GM21515 (cell line): ENCODE data around the gene DLG2.
A peak's percentile ranks its signal among the peaks of the same experiment; 100 is the strongest.
"Not testable (repeated sequence)": the region's sequence is repeated elsewhere in the genome, so short reads cannot be mapped to it uniquely, and the experiment has no call there.

Experiments used
- ATAC-seq: cut with Tn5 transposase; IDR thresholded peaks from one replicate; pipeline ENCODE4 v1.9.1; 2021; ENCODE audit not compliant: unreplicated experiment

Gene DLG2

DNA sequence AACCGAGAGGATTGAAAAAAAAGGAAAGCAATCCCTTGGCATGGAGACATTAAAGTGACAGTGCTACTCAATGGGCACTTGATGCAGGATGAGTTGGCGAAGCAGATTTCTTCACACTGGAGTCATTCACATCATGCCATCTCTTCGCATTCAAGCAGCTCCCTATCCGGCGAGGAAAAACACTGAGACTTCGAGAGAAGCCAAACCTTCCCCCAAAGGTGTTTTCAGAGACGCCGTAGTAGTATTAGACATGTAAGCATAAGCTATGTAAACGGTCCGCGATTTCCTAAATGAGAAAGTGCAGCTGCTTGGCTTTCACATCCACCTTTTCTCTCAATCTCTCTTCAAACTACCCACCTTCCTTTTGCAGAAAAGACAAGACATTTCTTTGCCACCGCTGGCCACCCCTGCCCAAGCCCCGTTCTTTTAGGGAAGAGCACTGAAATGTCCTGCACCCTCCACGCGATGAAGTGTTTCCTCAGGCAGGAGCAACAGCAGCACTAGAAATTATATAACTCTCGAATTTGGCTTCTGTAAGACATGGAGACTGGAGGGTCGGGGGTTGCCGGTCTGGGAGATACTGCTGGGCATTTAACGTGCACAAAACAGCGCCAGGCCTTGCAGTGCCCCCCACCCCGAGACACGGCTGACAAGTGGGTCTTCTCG is at the start of gene DLG2:
DLG2 (minus strand) TSS at position 13 of the 666 bp plus-strand sequence.
- peak; percentile 3 for ATAC-seq

DNA sequence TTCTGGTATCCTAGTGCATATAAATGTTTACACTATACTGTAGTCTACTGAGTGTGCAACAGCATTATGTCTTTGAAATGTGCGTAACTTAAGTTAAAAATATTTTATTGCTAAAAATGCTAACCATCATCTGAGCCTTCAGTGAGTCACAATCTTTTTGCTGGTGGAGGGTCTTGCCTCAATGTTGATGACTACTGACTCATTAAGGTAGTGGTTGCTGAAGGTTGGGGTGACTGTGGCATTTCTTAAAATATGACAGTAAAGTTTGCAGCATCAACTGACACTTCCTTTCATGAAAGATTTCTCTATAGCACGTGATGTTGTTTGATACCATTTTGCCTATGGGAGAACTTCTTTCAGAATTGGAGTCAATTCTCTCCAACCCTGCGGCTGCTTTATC is 46.2 kb upstream of the DLG2 start:
- no peak for ATAC-seq

DNA sequence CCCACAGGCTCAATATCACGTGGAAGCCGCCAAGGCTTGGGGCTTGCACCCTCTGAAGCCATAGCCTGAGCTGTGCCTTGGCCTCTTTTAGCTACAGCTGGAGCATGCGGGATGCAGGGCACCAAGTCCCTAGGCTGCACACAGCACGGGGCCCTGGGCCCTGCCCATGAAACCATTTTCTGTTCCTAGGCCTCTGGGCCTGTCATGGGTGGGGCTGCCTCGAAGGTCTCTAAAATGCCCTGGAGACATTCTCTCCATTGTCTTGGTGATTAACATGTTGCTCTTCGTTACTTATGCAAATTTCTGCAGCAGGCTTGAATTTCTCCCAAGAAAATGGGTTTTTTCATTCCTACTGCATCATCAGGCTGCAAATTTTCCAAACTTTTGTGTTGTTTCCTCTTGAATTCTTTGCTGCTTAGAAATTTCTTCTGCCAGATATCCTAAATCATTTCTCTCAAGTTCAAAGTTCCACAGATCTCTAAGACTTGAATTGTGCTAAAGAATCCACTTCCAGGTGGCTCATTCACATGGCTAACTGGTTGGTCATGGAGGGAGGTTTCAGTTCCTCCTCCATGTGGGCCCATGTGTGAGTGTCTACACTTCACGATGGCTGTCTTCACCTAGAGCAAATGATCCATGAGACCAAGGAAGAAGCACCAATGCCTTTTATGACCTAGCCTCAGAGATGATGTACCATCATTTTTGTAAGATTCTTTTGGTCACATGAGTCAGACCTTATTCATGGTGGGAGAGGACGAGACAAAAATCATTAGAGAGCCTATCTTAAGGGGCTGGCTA is 45.2 kb upstream of the DLG2 start:
- no peak for ATAC-seq

DNA sequence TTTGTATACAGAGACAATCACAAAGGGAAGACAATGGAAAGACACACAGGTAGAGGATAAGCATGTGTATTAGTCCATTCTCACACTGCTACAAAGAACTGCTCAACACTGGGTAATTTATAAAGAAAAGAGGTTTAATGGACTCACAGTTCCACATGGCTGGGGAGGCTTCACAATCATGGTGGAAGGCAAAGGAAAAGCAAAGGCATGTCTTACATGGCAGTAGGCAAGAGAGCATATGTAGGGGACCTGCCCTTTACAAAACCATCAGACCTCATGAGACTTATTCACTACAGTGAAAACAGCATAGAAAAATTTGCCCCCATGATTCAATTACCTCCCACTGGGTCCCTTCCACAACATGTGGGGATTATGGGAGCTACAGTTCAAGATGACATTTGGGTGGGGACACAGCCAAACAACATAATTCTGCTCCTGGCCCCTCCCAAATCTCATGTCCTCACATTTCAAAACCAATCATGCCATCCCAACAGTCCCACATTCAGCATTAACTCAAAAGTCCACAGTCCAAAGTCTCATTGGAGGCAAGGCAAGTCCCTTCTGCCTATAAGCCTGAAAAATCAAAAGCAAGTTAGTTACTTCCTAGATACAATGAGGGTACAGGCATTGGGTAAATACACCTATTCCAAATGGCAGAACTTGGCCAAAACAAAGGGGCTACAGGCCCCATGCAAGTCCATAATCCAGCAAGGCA is 44.0 kb upstream of the DLG2 start:
- ATAC-seq = not testable (repeated sequence)

DNA sequence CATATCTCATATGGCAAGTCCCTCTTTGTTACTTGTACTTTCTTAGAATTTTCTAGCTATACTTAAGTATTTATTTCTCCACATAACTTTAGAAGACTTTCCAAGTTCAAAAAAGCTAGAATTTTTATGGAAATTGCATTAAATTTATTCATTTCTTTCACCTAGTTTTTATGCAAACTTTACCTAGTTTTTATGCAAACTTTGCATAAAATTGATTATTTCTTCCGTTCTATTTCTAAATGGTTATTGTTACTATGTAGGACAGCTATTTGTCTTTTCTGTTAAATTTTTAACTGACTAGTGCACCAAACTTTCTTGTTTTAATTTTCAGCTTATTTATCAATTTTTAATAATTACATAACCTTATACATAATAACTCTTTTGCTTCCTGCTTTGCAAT is 41.0 kb upstream of the DLG2 start:
- ATAC-seq = no peak

DNA sequence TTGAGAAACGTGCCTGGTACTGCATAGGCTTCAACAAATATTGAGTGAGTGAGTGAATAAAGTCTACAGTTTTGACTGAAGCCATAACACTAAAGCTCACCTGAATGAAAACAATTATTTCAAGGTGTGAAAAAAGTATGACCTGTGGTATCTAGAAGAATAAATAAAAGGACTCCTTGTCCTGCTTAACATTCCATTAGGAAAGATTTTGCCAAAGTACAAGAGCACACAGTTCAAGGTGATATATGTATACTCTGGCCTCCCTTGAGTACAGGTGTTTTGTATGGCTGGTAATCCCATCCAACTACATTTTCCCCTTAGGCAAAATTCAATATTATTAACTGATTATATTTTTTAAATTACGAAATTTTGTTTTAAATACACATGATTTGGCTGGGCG is 39.5 kb upstream of the DLG2 start:
- no peak for ATAC-seq

DNA sequence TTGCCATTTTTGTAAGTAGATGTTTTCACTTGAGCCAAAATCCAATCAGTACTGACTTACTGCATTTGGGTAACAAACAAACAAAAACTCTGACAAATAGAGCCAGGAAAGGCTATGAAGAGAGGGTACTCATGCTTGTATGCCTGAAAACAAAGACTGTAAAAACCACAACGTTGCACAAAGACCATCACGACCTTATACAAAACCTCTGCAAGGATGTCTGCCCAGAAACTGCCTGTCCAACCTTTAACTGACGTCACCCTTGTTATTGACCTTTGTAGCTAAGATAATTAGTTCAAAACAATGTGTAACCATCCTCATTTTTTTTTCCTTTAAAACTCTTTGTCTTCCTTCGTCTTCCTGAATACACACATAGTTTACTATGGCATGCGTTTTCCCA is 38.6 kb upstream of the DLG2 start:
- ATAC-seq = no peak

DNA sequence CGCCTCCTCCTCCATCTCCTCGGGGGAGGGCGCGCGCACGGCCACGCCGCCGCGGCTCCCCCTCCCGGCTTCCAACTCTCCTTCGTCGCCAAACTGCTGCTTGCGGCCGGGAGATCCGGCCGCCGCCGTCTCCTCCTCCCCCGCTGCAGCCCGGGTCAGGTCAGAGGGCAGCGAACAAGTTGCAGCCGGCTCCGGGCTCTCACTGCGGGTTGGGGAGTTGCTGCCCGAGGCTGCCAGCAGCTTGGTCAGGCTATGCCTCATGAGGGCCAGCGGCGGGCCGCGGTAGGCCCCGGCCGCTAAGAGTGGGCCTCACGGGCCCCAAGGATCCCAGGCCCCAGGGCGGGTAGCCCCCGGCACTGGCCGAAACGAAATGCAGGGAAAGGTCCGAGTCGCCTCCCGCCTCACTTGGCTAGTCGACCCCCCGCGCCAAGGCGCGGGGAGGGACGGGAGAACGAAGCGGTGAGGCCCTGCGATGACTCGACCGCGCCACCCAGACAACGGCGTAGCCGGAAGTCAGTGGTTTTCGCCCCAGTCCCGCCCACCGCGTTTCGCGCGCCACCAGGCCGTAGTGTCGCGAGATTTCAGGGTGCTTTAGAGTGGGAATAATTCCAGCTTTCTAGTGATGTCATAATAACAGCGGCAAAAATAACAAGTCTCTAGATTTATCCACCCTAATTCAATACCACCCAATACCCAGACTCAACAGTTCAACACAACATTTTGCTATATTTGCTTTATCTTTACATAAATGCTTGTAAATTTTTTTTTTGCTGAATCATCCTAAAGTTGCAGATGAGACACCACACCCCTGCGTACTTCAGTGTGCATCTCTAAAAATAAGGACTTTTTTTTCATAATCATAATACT is 37.7 kb upstream of the DLG2 start, which contains the start of gene CREBZF:
CREBZF (minus strand) TSS at position 515 of the 867 bp plus-strand sequence; CDS start at position 261, 254 bp downstream.
- peak; percentile 91 for ATAC-seq

DNA sequence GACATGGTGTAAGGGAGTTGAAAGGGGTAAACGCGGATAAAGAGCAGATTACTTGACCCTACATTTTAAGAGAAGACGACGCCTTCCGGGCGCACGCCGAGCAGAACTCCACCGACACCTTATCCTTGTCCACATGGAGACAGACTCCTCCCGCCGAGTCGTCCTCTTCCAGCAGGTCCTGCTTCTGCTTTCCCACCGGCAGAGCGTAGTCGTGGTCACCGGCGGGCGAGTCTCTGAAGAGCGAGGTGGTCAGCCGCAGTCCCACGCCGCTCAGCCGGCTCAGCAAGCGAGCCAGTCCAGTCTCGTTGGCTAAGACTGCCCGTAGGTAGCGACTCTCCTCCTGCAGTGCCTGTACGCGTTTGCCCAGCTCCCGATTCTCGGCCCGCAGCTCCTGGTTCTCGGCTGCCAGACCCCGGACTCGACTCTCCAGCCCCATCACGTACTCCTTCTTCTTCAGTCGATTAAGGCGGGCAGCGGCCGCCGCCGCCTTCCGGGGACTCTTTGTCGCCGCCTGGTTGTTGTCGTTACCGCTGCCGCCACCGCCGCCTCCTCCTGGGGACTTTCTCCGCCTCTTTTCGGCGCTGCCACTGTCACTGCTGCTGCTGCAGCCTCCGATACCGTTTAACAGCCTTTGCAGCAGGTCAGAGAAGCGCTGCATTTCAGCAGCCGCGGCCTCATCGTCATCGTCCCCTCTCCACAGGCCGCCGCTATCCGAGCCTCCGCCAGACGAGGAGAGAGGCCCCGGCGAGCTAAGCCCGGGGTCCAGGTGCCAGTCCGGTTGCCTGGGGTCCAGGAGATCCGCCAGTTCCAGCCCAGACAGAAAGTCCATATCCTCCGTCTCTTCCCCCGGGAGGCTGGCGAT is 36.8 kb upstream of the DLG2 start:
- ATAC-seq = peak; percentile 77

DNA sequence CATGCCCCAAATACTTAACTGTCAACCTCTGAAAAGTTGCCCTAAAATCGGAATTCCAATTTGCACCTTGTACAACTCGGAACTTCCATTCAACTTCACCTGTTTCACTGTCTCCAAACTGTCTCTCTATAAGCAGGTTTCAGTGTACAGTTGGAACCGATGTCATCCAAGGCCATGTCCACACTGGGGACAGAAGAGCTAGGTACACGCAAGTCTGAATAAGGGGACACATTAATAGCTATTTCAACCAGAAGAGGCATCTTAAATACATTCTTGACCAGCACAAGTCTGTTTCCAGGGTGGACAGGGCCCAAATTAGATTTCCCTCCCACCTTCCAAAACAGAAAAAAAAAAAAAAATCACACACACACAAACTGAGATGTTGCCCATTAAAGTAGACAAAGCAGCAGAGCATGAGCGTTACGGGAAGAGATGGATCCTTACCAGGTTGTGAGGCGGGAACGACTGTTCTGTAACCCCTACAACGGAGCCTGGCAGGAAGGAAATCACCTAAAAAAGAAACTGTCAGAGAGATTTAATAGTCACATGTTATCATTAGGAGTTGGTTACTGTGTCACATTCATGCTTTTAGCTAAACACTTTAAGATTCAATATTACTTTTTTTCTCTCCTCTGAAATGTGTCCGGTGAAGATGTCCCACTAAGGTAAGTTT is 36.1 kb upstream of the DLG2 start:
- ATAC-seq = no peak

DNA sequence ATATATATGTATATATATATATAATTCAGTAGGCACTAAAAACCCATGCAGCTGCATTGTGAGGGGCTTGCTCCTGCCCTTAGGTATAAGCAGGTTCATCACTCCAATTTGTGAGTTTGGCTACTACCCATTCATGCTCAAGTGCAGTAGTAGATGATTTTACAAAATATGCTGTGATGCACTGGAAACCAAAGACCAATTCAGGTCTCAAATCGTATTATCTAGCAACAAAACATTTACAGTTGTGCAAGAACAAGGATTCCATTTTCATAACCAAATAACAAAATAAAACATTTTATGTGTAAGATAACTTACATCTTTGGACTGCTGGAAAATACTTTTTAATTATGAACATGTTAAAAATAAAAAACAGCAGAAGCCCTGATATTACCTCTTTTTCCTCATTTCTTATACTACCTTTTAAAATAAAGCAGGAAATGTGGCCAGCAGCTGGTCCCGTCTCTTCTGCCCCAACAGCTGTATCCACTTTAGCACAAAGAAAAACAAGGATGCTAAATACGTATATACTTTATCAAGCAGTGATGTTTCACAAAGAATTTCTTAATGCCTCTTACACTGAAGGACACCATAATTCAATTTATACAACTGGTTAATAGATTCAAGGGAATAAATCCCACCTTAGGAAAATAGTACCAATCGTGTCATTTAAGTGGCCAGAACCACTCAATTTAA is 35.0 kb upstream of the DLG2 start:
- ATAC-seq = no peak

DNA sequence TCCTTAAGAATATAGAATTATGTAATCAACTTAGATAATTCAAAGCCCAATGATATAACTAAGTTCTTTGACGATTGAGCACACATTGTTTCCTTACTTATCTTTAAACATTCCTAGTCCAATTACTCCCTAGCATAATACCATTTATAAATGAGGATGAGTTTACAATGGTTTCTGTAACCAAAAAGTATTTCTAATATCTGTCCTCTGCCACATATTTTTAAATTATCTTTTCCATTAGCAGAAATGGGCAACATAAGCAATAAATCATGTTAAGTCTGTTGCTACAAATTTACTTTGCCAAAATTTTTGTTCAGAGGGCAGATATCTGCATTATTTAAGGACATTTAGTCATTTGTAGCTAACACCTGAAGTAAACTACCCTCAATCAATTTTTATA is 31.0 kb upstream of the DLG2 start:
- ATAC-seq = no peak

DNA sequence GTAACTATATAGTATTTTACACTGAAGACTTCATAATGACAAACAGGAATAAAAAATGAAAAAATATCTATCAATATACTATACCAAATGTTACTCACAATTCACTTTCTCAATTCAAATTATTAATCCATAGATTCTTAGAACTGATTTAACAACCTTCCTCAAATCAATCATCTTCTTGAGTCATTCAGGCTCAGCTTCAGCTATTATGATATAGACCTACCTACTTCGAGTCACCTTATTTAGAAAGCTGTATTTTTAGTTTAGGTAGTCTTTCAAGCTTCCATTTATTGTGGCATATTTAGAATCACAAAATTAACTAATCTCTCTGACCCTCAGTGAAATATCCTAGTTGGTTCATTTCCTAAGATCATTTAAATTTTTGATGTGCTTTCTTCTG is 29.6 kb upstream of the DLG2 start:
- no peak for ATAC-seq

DNA sequence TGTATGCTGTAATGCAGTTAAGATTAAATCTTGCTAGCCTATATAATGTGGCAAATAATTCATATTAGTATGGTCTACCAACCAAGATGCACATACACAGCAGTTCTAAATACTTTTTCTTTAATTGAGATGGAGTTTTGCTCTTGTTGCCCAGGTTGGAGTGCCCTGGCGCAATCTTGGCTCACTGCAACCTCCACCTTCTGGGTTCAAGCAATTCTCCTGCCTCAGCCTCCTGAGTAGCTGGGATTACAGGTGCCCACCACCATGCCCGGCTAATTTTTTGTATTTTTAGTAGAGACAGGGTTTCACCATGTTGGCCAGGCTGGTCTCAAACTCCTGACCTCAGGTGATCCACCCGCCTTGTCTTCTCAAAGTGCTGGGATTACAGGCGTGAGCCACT is 27.2 kb upstream of the DLG2 start:
- not testable (repeated sequence) for ATAC-seq

DNA sequence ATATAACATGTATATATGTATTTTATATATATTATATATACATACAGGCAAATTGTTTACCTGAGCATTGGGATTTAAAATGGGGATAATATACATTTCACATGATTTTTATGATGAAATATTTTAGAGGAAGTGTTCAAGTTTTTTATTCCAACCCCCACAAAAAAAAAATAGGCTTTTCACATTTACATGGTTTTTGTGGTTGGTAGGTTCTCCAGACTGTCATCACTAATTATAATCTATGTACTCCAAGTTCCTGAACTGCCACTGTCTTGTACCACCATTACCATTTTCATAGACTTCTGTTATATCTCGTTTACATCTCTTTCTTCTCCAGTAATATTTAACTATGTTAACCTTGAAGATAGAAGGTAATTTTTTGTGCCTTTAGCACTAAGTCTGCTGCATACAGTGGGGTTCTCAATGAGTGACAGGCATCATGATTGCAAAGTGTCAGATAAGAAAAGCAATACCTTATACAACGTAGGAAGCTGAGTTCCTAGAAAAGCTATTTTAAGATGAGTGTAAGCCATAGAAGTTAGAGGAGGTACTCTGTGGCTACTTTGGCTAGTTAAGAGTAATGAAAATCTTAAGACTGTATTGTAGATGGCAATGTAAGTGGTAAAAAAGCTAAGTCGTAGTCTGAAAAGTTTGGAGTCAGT is 25.8 kb upstream of the DLG2 start:
- ATAC-seq = no peak

DNA sequence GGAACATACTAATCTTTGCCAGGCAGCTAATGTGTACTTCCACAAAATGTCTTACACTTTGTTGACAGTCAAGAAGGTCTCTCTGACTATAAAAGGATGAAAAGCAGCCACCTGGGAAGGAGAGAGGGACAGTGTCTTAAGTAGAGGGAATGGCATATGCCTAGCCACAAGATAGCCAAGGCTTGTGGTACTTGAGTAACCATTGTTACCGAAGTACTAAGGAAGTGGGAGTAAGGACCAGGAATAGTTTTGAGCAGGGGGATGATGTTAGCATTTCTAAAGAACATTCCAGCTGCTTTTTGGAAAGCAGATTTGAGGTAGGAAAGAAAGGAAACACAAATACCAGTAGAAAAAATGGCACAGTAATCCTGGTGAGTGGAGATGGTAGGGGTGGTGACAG is 24.0 kb upstream of the DLG2 start:
- no peak for ATAC-seq

DNA sequence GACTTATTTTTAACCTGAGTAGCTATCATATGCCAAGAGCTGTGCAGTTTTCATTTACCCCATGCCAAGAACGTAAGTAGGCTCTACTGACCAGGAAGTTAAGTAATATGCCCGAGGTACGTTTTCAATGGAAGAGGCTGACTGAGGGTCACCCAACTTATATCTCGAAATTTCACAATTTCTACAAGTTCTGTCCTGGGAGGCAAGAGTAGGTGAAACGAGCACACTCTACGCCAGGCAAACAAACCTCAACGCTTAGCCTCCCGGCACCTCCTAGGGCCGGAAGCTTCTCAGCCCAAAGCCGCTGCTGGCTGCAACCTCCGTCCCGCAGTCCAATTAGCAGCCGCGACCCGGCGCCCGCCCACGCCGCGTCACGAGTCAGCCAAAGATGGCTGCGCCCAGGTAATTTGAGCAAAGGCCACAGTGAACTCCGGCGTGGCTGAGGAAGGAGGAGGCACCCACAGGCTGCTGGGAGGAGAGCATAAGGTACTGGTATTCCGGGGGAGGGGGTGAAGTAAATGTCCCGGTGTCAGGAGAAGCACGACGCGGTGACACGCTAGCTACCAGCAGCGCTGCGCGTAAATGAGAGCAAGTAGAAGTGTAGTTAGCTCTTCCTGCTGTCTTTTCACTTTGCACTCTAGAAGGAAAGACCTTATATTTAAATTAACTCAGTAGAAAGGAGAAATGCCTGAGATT is 20.6 kb upstream of the DLG2 start, which contains the start of gene TMEM126A:
TMEM126A (plus strand) TSS at position 364 of the 696 bp plus-strand sequence. CDS start 2,289 bp downstream, outside the sequence.
- peak; percentile 100 for ATAC-seq
